Activated effector memory CD4-positive, alpha-beta T cell treated with Interleukin-2 at 50 U/mL for 16 hours (primary cell): ENCODE results near the gene ATOSB.
A peak's percentile ranks its signal among the peaks of the same experiment; 100 is the strongest.

Experiments used
- DNase-seq: peaks from one replicate; pipeline ENCODE4 v3.0.0-alpha.2; 2020

Gene ATOSB

GRCh38 chr9:35079426-35080341, 36.0 kb downstream of the ATOSB start, which contains the start of gene FANCG:
Gene FANCG (minus strand): TSS chr9:35079942. CDS start chr9:35079524, 418 bp downstream.
- DNase-seq = peak; percentile 74

- DNase-seq = no peak
These were observed 36.6 kb downstream of the ATOSB start for GRCh38 chr9:35079041-35079425.

GRCh38 chr9:35078066-35078465, 37.6 kb downstream of the ATOSB start:
- DNase-seq = no peak

- no peak for DNase-seq
These were observed 38.8 kb downstream of the ATOSB start for GRCh38 chr9:35076848-35077247.

GRCh38 chr9:35075358-35075757, 40.3 kb downstream of the ATOSB start:
- no peak for DNase-seq

GRCh38 chr9:35074791-35075190, 40.9 kb downstream of the ATOSB start:
- no peak for DNase-seq

GRCh38 chr9:35074141-35074540, 41.5 kb downstream of the ATOSB start:
- DNase-seq = no peak

GRCh38 chr9:35073279-35073612, 42.4 kb downstream of the ATOSB start:
- no peak for DNase-seq

- DNase-seq = peak; percentile 96
These were observed 43.0 kb downstream of the ATOSB start, which contains the start of gene VCP for GRCh38 chr9:35072461-35073278. Gene VCP (minus strand): TSS chr9:35072625. CDS start chr9:35072353, 272 bp downstream.

GRCh38 chr9:35071814-35072460, 43.7 kb downstream of the ATOSB start:
- peak; percentile 64 for DNase-seq

- DNase-seq = no peak
These were observed 44.5 kb downstream of the ATOSB start for GRCh38 chr9:35070823-35071813.

GRCh38 chr9:35069020-35069419, 46.6 kb downstream of the ATOSB start:
- no peak for DNase-seq

GRCh38 chr9:35067056-35067455, 48.6 kb downstream of the ATOSB start:
- DNase-seq = no peak

- DNase-seq = no peak
These were observed 55.0 kb downstream of the ATOSB start for GRCh38 chr9:35060548-35061207.

- no peak for DNase-seq
These were observed 56.2 kb downstream of the ATOSB start for GRCh38 chr9:35059438-35059837.

GRCh38 chr9:35057271-35057620, 58.4 kb downstream of the ATOSB start:
- DNase-seq = no peak

- no peak for DNase-seq
These were observed 58.9 kb downstream of the ATOSB start for GRCh38 chr9:35056571-35057270.

- DNase-seq = no peak
These were observed 60.6 kb downstream of the ATOSB start for GRCh38 chr9:35054871-35055644.

- no peak for DNase-seq
These were observed 61.4 kb downstream of the ATOSB start for GRCh38 chr9:35054185-35054835.
